Lower leg skin (tissue), 4 donors: ENCODE measurements around the gene TIMM44. TPM values are rescaled to one million over a fixed set of nuclear protein-coding genes. Genes with fewer than 3 reads are reported as not detected.
"Not testable (repeated sequence)": the region's sequence is repeated elsewhere in the genome, so short reads cannot be mapped to it uniquely, and the experiment has no call there.

Source experiments
- DNase-seq, 2 donors: peaks; one replicate each; pipeline ENCODE4 v3.0.0-alpha.2; 2019; ENCODE audit warnings: low spot score in 2 of 2
- H3K4me3 ChIP-seq: fragments of 200-600 bp; sonication (generic); 2 replicates; pipeline ENCODE4 v1.5.1; 2017; ENCODE audit warnings: mild to moderate bottlenecking, low read depth; ENCODE audit not compliant: poor library complexity, severe bottlenecking
- CTCF ChIP-seq, 3 donors: fragments of 450-650 bp; IDR thresholded peaks; one replicate each; pipeline ENCODE4 v1.5.1; 2016; ENCODE audit warnings: antibody characterized with exemption in 3 of 3, mild to moderate bottlenecking in 3 of 3, moderate library complexity in 2 of 3
- POLR2A ChIP-seq, 2 donors: fragments of 450-650 bp; IDR thresholded peaks; one replicate each; pipeline ENCODE4 v1.6.1; 2016 to 2017; ENCODE audit warnings: antibody characterized with exemption in 2 of 2, mild to moderate bottlenecking in 1 of 2, moderate library complexity in 1 of 2
- WGBS, 2 donors: methylation state at CpG; one replicate each; pipeline ENCODE4 v1.1.5; 2018; 5-methylcytosine and 5-hydroxymethylcytosine counted together
- intact Hi-C: fragments of 100-400 bp; cut with DNase I; formaldehyde crosslinking; loops from one replicate; pipeline ENCODE4 v1.15.0; 2023; ENCODE audit warnings: low total_unique reads
- total RNA-seq, 4 donors: library from RNA; depleted of rRNA; stranded (reverse); fragments of >200 nt; gene quantifications; one replicate each; pipeline ENCODE4 v1.1.0, GENCODE V29; 2016

TIMM44 gene
- total RNA-seq, 4 donors from 2014 or later: 36.8 to 119 (median 51.7) TPM

- H3K4me3 ChIP-seq: no peak overlapping the region
- intact Hi-C loops: no loop called here
- WGBS, 2 donors: 56 to 57% methylated on average over 11 of the region's 11 CpGs
- DNase-seq: no peak
- no peak for TF ChIP-seq POLR2A (IDR thresholded peaks at IDR 0.05)
- no peak for TF ChIP-seq CTCF (IDR thresholded peaks at IDR 0.05)
Observed at GRCh38 chr19:7897292-7897691, 46.2 kb downstream of the TIMM44 start.

DNA sequence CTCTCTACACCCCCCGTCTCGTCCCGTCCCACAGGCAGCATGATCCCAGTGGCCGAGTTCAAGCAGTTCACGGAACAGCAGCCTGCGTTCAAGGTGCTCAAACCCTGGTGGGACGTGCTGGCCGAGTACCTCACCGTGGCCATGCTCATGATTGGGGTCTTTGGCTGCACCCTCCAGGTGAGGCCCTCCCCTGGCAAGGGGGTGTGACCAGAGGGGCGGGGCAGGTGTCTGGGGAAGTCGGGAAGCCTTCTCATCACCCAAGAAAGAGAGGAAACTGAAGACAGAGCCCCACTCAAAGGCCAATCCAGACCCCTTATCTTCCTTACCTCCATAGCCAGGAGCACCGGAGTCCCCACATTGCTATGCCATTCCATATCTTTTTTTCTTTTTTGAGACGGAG lies 47.9 kb downstream of the TIMM44 start:
- no peak for DNase-seq
- intact Hi-C loops: no loop called here
- WGBS, 2 donors: 79 to 86% methylated on average over 8 to 12 of the region's 13 CpGs

GRCh38 chr19:7894612-7895309 lies 48.7 kb downstream of the TIMM44 start:
- intact Hi-C loops: no loop called here
- 45 to 48% methylated on average over 7 to 18 of the region's 18 CpGs for WGBS, 2 donors
- DNase-seq: no peak
- TF ChIP-seq POLR2A (IDR thresholded peaks at IDR 0.05): no peak
- no peak for TF ChIP-seq CTCF (IDR thresholded peaks at IDR 0.05)
- H3K4me3 ChIP-seq: no peak overlapping the region

More for the DNA sequence above, 47.9 kb downstream of the TIMM44 start:
- no peak for TF ChIP-seq POLR2A (IDR thresholded peaks at IDR 0.05)
- TF ChIP-seq CTCF (IDR thresholded peaks at IDR 0.05): no peak
- no peak overlapping the region for H3K4me3 ChIP-seq

GRCh38 chr19:7893362-7894101 lies 49.9 kb downstream of the TIMM44 start:
- H3K4me3 ChIP-seq, DNase-seq, intact Hi-C loops: not testable (repeated sequence)
- 77 to 85% methylated on average over 18 of the region's 18 CpGs for WGBS, 2 donors

- intact Hi-C loops: no loop called here
- no peak for TF ChIP-seq CTCF (IDR thresholded peaks at IDR 0.05)
- no peak for TF ChIP-seq POLR2A (IDR thresholded peaks at IDR 0.05)
- no peak for DNase-seq
- 38 to 47% methylated on average over 7 to 8 of the region's 8 CpGs for WGBS, 2 donors
- peak overlapping the region; percentile 44 for H3K4me3 ChIP-seq
Observed at GRCh38 chr19:7888826-7889217, 54.6 kb downstream of the TIMM44 start.

DNA sequence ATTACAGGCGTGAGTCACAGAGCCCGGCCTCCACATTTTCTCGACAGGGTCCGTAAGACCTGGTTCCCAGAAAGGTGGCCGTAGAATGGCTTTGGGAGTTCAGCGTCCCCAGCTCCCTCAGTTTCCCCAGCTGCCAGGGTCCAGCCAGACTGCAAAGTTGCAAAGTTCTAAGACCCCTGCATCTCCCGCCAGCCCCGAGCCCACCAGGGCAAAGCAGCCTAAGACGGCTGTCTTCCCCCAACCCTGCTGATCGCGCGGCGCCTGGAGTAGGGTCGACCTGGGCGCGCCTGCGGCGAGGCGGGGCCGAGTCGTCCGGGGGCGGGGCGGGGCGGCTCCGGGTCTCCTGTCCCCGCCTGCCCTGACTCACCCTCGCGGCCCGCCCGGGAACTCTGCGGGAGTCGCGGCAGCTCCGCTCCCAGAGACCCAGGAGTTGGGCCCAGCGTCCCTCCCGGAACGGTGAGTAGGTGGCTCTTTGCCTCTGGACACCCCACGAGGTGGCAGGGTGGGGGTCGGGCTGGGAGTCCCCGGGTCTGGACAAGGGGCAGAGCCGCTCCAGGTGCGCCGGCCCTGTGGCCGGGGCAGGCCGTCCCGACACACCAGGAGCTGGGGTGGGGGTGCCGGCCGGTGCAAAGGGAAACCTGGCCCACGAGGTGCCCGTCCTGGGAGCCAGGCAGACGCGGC lies 55.2 kb downstream of the TIMM44 start, which contains the start of gene LRRC8E:
Gene LRRC8E, plus strand, starts transcription at position 366 of the 681 bp plus-strand sequence. CDS start 7,094 bp downstream, outside the sequence.
- peak in 1 of 2 donors; percentile 91 for DNase-seq
- WGBS, 2 donors: 16% methylated on average over 13 to 21 of the region's 53 CpGs
- intact Hi-C loops: no loop called here
- peak within 1 kb of the TSS; percentile 44 for H3K4me3 ChIP-seq
- TF ChIP-seq POLR2A (IDR thresholded peaks at IDR 0.05) (no peak), CTCF (IDR thresholded peaks at IDR 0.05) (no peak)
